ENCODE data around the gene PLEKHM1.
"Not testable (repeated sequence)": the region's sequence is repeated elsewhere in the genome, so short reads cannot be mapped to it uniquely, and the experiment has no call there.

Gene PLEKHM1

GRCh38 chr17:45461524-45462327 is 28.8 kb downstream of the PLEKHM1 start:
- not testable (repeated sequence) for DNase-seq (ENCODE audit: low read depth, low spot score)

- not testable (repeated sequence) for DNase-seq (ENCODE audit: low read depth, low spot score)
Observed at GRCh38 chr17:45460422-45460821, 30.1 kb downstream of the PLEKHM1 start.

- not testable (repeated sequence) for DNase-seq (ENCODE audit: low read depth, low spot score)
Observed at GRCh38 chr17:45454341-45454740, 36.2 kb downstream of the PLEKHM1 start.

GRCh38 chr17:45453731-45454130 is 36.8 kb downstream of the PLEKHM1 start:
- not testable (repeated sequence) for DNase-seq (ENCODE audit: low read depth, low spot score)

- DNase-seq (ENCODE audit: low read depth, low spot score): not testable (repeated sequence)
Observed at GRCh38 chr17:45453225-45453534, 37.3 kb downstream of the PLEKHM1 start.

- not testable (repeated sequence) for DNase-seq (ENCODE audit: low read depth, low spot score)
Observed at GRCh38 chr17:45452329-45453224, 37.9 kb downstream of the PLEKHM1 start.

DNA sequence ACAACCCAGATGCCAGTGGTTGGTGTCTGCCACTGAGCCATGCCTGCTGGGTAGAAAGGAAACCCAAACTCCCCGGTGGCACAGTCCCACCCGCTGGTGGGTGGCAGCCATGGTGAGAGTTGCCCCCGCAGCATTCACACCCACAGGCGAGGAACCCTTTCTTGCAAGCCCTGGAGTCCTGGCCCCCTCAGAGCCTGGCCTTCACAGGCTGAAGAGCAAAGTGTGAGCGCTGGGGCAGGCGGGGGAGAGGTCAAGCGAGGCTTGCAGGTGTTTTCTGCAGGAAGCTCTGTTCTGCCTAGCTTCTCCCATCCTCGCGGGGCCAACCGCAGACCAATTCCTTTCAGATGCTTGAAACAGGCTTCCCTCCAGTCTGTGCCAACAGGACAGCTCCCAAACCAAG is 38.9 kb downstream of the PLEKHM1 start:
- DNase-seq (ENCODE audit: low read depth, low spot score): not testable (repeated sequence)

GRCh38 chr17:45451131-45451530 is 39.4 kb downstream of the PLEKHM1 start:
- DNase-seq (ENCODE audit: low read depth, low spot score): no peak

DNA sequence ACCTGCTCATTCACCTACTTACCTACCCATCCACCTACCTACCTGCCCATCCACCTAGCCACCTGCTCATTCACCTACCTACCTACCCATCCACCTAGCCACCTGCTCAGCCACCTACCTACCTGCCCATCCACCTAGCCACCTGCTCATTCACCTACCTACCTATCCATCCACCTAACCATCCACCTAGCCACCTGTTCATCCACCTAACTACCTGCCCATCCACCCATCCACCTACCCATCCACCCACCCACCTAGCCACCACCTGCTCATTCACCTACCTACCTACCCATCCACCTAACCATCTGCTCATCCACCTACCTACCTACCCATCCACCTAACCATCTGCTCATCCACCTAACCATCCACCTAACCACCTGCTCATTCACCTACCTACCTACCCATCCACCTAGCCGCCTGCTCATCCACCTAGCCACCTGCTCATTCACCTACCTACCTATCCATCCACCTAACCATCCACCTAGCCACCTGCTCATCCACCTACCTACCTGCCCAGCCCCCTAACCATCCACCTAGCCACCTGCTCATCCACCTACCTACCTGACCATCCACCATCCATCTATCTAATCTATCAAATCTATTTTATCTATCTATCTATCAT is 40.7 kb downstream of the PLEKHM1 start:
- not testable (repeated sequence) for DNase-seq (ENCODE audit: low read depth, low spot score)

GRCh38 chr17:45449260-45449659 is 41.3 kb downstream of the PLEKHM1 start:
- DNase-seq (ENCODE audit: low read depth, low spot score): not testable (repeated sequence)

DNA sequence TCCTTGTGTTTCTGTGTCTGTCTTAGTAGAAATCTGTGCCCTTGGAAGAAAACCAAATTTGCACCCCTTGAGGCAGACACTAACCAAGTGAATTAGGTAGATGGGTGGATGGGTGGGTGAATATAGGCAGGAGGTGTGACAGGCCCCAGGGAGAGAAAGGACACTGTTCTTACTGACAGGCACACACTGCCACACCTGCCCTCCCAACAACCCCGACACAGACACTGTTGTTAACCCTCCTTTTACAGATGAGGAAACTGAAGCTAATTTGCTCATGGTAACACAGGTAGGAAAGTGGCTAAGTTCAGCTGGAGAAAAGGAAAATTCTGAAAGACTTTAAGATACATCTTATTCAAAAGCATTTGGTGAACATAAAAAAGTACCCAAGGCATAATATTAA is 42.0 kb downstream of the PLEKHM1 start:
- DNase-seq (ENCODE audit: low read depth, low spot score): not testable (repeated sequence)

GRCh38 chr17:45448066-45448465 is 42.5 kb downstream of the PLEKHM1 start:
- not testable (repeated sequence) for DNase-seq (ENCODE audit: low read depth, low spot score)

DNA sequence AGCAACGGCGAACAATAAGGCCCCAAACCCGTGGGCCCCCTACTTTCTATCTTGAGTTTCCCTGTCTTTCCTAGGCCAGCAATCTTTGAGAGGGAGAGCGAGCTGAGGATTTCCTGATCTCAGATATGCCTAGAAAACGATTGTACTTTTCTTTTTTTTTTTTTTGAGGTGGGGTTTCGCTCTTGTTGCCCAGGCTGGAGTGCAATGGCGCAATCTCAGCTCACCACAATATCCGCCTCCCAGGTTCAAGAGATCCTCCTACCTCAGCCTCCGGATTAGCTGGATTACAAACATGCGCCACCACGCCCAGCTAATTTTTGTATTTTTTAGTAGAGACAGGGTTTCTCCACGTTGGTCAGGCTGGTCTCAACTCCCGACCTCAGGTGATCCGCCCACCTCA is 42.9 kb downstream of the PLEKHM1 start:
- DNase-seq (ENCODE audit: low read depth, low spot score): not testable (repeated sequence)

- not testable (repeated sequence) for DNase-seq (ENCODE audit: low read depth, low spot score)
Observed at GRCh38 chr17:45446872-45447625, 43.5 kb downstream of the PLEKHM1 start.

- not testable (repeated sequence) for DNase-seq (ENCODE audit: low read depth, low spot score)
Observed at GRCh38 chr17:45445901-45446743, 44.4 kb downstream of the PLEKHM1 start.

DNA sequence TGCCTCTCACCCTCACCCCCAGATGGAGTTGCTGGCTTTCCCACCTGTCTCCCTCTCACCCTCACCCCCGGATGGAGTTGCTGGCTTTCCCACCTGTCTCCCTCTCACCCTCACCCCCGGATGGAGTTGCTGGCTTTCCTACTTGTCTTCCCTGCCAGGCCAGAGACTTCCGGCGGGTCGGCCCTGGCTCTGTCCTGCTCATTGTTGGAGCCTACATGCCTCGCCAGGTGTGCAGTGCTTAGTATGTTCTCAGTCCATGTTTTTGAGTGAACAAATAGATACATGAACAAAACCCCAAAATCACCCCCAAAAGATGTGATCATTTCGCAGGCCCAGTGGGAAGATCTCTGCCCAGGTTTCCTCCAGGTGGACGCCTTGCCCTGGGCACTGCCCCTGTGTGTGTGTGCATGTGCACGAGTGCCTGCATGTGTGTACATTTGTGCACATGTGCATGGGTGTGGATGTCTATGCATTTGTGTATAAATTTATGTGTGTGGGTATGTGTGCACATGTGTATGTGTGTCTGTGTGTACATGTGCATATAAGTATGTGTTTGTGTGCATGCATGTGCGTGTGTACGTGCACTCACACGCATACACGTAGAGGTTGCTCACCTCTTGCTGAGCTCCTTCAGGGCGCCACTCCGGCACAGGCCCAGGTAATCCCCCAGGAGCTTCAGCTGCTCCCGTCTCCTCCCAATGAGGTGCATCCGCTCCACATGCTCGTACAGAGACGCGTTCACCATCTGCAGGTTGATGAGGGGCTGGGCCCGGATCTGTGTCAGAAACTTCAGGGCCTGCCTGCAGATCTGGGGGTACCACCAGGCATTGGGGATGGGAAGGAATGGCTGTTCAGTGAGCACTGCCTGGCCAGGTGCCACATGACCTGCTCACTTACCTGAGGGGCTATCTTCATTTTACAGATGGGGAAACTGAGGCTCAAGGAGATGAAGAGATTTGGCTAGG is 45.4 kb downstream of the PLEKHM1 start:
- DNase-seq (ENCODE audit: low read depth, low spot score): not testable (repeated sequence)

DNA sequence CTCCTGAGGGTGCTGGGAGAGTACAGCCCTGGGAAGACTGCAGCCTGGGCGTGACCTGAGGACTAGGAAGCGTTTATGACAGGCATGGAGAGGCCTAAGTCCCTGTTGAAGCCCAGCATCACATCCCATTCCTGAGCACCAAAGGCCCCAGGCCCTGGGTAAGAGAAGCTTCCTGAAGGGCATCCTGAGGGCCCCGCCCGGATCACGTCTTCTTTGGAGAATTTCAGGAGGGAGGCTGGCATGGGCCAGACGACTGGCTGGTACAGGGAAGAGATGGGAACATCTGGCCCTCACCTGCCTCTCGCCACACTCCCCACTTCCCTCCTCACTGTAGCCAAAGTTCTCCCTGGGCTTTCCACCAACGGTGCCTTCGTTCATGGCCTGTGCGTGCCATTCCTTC is 46.2 kb downstream of the PLEKHM1 start:
- DNase-seq (ENCODE audit: low read depth, low spot score): not testable (repeated sequence)

- not testable (repeated sequence) for DNase-seq (ENCODE audit: low read depth, low spot score)
Observed at GRCh38 chr17:45443371-45444260, 46.9 kb downstream of the PLEKHM1 start.

All from activated CD4-positive, CD25-positive, alpha-beta regulatory T cell treated with anti-CD3 and anti-CD28 coated beads, Interleukin-2, amount 50 U/mL, for 16 hours (primary cell).